IPS DF 6.9 (cell line): ENCODE measurements around the gene DHX38.
"Not testable (repeated sequence)": the region's sequence is repeated elsewhere in the genome, so short reads cannot be mapped to it uniquely, and the experiment has no call there.

ENCODE experiments used
- DNase-seq: peaks from one replicate; pipeline ENCODE4 v3.0.0-alpha.2; 2013; ENCODE audit warnings: low read depth, low spot score
- H3K27ac ChIP-seq: one replicate; pipeline ENCODE4 v1.5.1; 2013; ENCODE audit warnings: low read length, control low read depth
- H3K27me3 ChIP-seq: 2 replicates; pipeline ENCODE4 v1.6.1; 2013; ENCODE audit warnings: mild to moderate bottlenecking, low read length; ENCODE audit not compliant: control insufficient read depth, insufficient read depth
- H3K36me3 ChIP-seq: 2 replicates; pipeline ENCODE4 v1.6.1; 2013; ENCODE audit warnings: low read length; ENCODE audit not compliant: control insufficient read depth, insufficient read depth
- H3K4me1 ChIP-seq: 2 replicates; pipeline ENCODE4 v1.6.1; 2013; ENCODE audit warnings: low read length; ENCODE audit not compliant: control insufficient read depth, insufficient read depth
- H3K4me3 ChIP-seq: 2 replicates; pipeline ENCODE4 v1.5.1; 2013; ENCODE audit warnings: mild to moderate bottlenecking, low read length
- H3K9me3 ChIP-seq: 2 replicates; pipeline ENCODE4 v1.6.1; 2013; ENCODE audit warnings: low read length, inconsistent platforms; ENCODE audit not compliant: control insufficient read depth, insufficient read depth
- WGBS: extraction: QIAGEN DNeasy Blood & Tissue Kit; methylation state at CpG from one replicate; pipeline ENCODE4 v1.1.7; 2013; ENCODE audit warnings: mixed read lengths, missing lambda C conversion rate; ENCODE audit not compliant: insufficient read length, insufficient coverage; 5-methylcytosine and 5-hydroxymethylcytosine counted together

Gene DHX38

GRCh38 chr16:72093448-72094265 is at the start of gene DHX38, which contains the start of gene TXNL4B:
Gene DHX38, plus strand, starts transcription at chr16:72093847. Its CDS starts 2,311 bp downstream, at chr16:72096158.
Gene TXNL4B, minus strand, starts transcription at chr16:72093620. Its CDS starts 2,871 bp downstream, at chr16:72090749.
- 0 out of 2 replicates have a peak, but pooled peaks cover 2% of the 10 kb centered on the region for H3K4me1 ChIP-seq
- peaks cover 2% of the 10 kb centered on the region; the same call in 1 of the 2 replicates for H3K36me3 ChIP-seq
- H3K4me3 ChIP-seq = peak within 1 kb of the TSS; percentile 96
- no CpG with 5 or more reads among the region's 43 CpGs for WGBS
- no peaks in the 10 kb centered on the region for H3K9me3 ChIP-seq
- no peak within 1 kb of the TSS for H3K27ac ChIP-seq
- DNase-seq = peak; percentile 97
- no peaks in the 10 kb centered on the region for H3K27me3 ChIP-seq

- H3K36me3 ChIP-seq = no peaks in the 10 kb centered on the region; the same call in 1 of the 2 replicates
- no CpG with 5 or more reads among the region's 6 CpGs for WGBS
- DNase-seq = no peak
- H3K4me1 ChIP-seq = no peaks in the 10 kb centered on the region
- no peak overlapping the region for H3K4me3 ChIP-seq
- H3K27ac ChIP-seq = no peak overlapping the region
- no peaks in the 10 kb centered on the region for H3K9me3 ChIP-seq
- H3K27me3 ChIP-seq = no peaks in the 10 kb centered on the region
Observed at GRCh38 chr16:72044296-72044695, 49.4 kb upstream of the DHX38 start.

GRCh38 chr16:72044825-72045359 is 48.8 kb upstream of the DHX38 start:
- no peaks in the 10 kb centered on the region; the same call in 1 of the 2 replicates for H3K36me3 ChIP-seq
- DNase-seq = no peak
- no peaks in the 10 kb centered on the region for H3K4me1 ChIP-seq
- WGBS = no CpG with 5 or more reads among the region's 2 CpGs
- H3K27ac ChIP-seq = no peak overlapping the region
- no peak overlapping the region for H3K4me3 ChIP-seq
- H3K27me3 ChIP-seq = no peaks in the 10 kb centered on the region
- H3K9me3 ChIP-seq = no peaks in the 10 kb centered on the region

DNA sequence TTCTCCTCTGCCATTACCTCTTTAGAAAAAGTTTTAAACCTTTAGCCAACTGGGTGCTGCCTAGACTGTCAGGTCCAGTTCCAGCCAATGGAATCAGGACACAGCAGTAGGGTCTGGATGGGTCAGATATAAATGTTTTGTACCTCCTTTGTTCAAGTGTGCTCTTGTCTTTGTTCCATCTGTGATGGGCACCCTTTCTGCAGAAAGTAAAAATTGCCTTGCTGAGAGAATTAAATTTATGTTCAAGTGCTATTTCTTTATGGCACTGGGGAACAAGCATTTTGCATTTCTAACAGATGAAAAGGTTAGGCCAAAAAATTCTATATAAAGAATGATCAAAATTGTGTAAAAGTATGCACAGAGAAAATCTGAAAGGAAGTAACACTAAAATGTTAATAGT is 44.5 kb upstream of the DHX38 start:
- Histone ChIP-seq H3K4me3 (no peak overlapping the region), H3K27me3 (no peaks in the 10 kb centered on the region), H3K9me3 (no peaks in the 10 kb centered on the region), H3K4me1 (no peaks in the 10 kb centered on the region), H3K36me3 (no peaks in the 10 kb centered on the region), H3K27ac (no peak overlapping the region)
- DNase-seq = no peak

DNA sequence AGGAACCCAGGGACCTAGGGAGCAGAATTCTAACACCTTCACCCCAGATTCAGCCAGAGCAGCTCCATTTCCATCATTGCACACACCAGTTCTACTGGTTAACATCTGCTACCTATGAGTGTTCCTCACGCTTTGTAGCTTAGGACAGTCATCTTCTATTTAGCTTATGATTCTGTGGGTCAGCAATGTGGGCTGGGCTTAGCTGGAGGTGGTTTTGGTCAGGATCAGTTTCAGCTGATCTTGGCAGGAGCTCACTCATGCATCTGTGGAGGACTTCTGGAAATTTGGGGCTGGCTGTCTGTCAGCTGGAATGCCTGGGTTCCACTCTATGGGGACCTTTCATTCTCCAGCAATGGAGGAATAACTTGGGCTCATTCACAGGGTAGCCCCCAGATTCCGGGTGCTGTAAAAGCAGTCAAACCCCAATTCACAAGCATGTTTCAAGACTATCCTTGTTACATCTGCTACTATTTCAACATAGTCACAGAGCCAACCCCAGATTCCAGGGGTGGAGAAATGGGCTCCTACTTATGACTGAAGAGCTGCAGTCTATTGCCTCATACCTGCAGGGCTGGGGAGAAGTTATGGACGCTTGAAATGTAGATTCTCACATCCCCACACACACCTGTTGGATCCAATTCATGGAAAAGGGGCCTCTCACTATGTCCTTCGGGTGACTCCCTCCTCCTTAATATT is 42.7 kb upstream of the DHX38 start:
- no peaks in the 10 kb centered on the region for H3K27me3 ChIP-seq
- H3K4me3 ChIP-seq = no peak overlapping the region
- WGBS = no CpG with 5 or more reads among the region's 4 CpGs
- no peaks in the 10 kb centered on the region for H3K4me1 ChIP-seq
- no peaks in the 10 kb centered on the region for H3K36me3 ChIP-seq
- H3K27ac ChIP-seq = no peak overlapping the region
- DNase-seq = no peak
- H3K9me3 ChIP-seq = no peaks in the 10 kb centered on the region

DNA sequence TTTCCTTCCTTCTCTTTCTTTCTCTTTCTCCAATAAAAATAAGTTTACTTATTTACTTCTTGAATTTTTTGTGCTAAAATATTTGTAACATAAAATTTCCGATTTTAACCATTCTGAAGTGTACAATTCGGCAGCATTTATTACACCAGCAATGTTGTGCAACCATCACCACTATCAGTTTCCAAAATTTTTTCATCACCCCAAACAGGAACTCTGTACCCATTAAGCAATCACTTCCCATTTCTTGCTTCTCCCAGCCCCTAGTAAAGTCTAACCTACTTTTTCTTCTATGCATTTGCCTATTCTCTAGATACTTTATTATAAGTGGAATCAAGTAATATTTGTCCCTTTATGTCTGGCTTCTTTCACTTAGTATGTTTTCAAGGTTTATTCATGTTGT is 41.8 kb upstream of the DHX38 start:
- no peak overlapping the region for H3K4me3 ChIP-seq
- no peaks in the 10 kb centered on the region for H3K27me3 ChIP-seq
- WGBS = no CpG with 5 or more reads among the region's 2 CpGs
- H3K4me1 ChIP-seq = no peaks in the 10 kb centered on the region
- H3K9me3 ChIP-seq = no peaks in the 10 kb centered on the region
- H3K27ac ChIP-seq = no peak overlapping the region
- H3K36me3 ChIP-seq = no peaks in the 10 kb centered on the region
- no peak for DNase-seq

DNA sequence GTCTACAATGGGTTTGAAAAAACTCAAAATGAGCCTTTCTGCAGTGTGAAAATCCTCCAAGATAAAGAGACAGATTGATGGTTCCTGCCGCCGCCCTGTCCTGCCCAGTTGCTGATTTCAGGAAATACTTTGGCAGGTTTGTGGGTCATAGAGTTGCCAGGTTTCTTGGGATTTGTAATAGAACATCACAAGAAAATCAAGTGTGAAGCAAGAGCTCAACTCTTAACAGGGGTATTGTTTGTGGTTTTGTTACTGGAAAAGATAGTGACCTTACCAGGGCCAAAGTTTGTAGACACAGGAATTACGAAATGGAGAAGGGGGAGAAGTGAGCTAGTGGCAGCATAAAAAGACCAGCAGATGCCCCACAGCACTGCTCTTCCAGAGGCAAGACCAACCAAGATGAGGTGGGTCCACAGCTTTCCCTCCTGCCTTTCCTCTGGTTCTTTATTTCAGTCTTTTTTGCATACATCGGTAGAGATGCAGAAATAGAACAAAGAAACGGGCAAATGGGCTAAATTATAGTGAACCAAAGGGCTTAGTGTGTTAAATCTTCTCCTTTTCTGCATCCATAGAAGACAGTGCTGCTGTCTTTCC is 39.3 kb upstream of the DHX38 start, which contains the start of gene HP:
Gene HP (plus strand): TSS at position 252 of the 594 bp plus-strand sequence. CDS start 148 bp downstream, at position 400.
- H3K4me1 ChIP-seq = not testable (repeated sequence)

DNA sequence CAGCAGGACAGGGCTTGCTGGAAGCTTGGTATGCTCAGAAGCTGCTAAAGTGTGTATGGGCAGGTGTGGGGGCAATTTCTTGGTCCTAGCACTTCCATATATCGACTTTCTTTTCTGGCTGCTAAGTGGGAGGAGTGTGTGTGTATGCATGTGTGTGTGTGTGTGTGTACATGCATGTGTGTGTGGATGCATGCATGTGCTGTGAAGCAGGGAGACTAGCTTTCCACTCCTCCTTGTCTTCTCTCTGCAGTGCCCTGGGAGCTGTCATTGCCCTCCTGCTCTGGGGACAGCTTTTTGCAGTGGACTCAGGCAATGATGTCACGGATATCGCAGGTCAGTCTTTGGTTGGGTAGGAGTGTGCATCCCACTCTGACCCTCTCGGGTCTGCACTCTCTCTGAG is 37.7 kb upstream of the DHX38 start:
- Histone ChIP-seq H3K36me3 (no peaks in the 10 kb centered on the region), H3K27ac (no peak overlapping the region)
- WGBS = no CpG with 5 or more reads among the region's 4 CpGs

More for the DNA sequence above, 39.3 kb upstream of the DHX38 start, which contains the start of gene HP:
- not testable (repeated sequence) for H3K27me3 ChIP-seq, H3K27ac ChIP-seq, DNase-seq, H3K4me3 ChIP-seq, H3K36me3 ChIP-seq, H3K9me3 ChIP-seq
- WGBS = no CpG with 5 or more reads among the region's 5 CpGs

DNA sequence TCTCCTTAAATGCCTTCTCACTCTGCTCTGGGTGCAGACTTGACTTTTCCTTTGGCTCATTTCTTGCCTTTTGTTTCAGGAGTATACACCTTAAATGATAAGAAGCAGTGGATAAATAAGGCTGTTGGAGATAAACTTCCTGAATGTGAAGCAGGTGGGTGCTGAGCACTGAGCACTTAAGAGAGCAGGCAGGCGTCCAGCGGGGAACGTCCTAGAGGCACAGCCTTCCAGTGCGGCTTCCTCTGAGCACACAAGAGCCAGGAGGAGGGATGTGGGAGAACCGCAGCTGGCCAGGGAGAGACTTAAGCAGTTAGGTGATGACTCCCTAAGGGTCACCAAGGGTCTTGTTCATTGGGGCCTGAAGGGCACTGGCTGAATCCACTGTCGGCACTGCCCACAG is 36.3 kb upstream of the DHX38 start:
- H3K27me3 ChIP-seq, H3K4me1 ChIP-seq, H3K27ac ChIP-seq, DNase-seq, H3K4me3 ChIP-seq, H3K9me3 ChIP-seq, H3K36me3 ChIP-seq: not testable (repeated sequence)
- no CpG with 5 or more reads among the region's 6 CpGs for WGBS

More for the DNA sequence above, 37.7 kb upstream of the DHX38 start:
- H3K27me3 ChIP-seq = no peaks in the 10 kb centered on the region
- H3K4me3 ChIP-seq = no peak overlapping the region
- no peaks in the 10 kb centered on the region for H3K9me3 ChIP-seq
- H3K4me1 ChIP-seq = no peaks in the 10 kb centered on the region
- no peak for DNase-seq

GRCh38 chr16:72059060-72059459 is 34.6 kb upstream of the DHX38 start:
- H3K4me3 ChIP-seq, H3K27me3 ChIP-seq, H3K4me1 ChIP-seq, DNase-seq, H3K9me3 ChIP-seq, H3K27ac ChIP-seq, H3K36me3 ChIP-seq: not testable (repeated sequence)
- no CpG with 5 or more reads among the region's 7 CpGs for WGBS
